HUES48 (cell line): ENCODE results near the gene MARCHF9.

Experiments used
- H3K27ac ChIP-seq: one replicate; pipeline ENCODE4 v1.7.0; 2013; ENCODE audit warnings: low read depth, low read length, inconsistent platforms
- H3K27me3 ChIP-seq: 2 replicates; pipeline ENCODE4 v1.6.1; 2013; ENCODE audit warnings: mild to moderate bottlenecking, low read length; ENCODE audit not compliant: control insufficient read depth, insufficient read depth
- H3K36me3 ChIP-seq: 2 replicates; pipeline ENCODE4 v1.6.1; 2013; ENCODE audit warnings: low read length; ENCODE audit not compliant: control insufficient read depth, insufficient read depth
- H3K4me1 ChIP-seq: 2 replicates; pipeline ENCODE4 v1.6.1; 2013; ENCODE audit warnings: mild to moderate bottlenecking, low read length; ENCODE audit not compliant: control insufficient read depth, insufficient read depth
- H3K4me3 ChIP-seq: 2 replicates; pipeline ENCODE4 v1.5.1; 2013; ENCODE audit warnings: mild to moderate bottlenecking, low read depth, low read length
- H3K9ac ChIP-seq: 2 replicates; pipeline ENCODE4 v1.6.1; 2013; ENCODE audit warnings: mild to moderate bottlenecking, low read depth, low read length, moderate library complexity
- H3K9me3 ChIP-seq: 2 replicates; pipeline ENCODE4 v1.6.1; 2013; ENCODE audit warnings: low read length; ENCODE audit not compliant: control insufficient read depth, insufficient read depth

MARCHF9 gene

DNA sequence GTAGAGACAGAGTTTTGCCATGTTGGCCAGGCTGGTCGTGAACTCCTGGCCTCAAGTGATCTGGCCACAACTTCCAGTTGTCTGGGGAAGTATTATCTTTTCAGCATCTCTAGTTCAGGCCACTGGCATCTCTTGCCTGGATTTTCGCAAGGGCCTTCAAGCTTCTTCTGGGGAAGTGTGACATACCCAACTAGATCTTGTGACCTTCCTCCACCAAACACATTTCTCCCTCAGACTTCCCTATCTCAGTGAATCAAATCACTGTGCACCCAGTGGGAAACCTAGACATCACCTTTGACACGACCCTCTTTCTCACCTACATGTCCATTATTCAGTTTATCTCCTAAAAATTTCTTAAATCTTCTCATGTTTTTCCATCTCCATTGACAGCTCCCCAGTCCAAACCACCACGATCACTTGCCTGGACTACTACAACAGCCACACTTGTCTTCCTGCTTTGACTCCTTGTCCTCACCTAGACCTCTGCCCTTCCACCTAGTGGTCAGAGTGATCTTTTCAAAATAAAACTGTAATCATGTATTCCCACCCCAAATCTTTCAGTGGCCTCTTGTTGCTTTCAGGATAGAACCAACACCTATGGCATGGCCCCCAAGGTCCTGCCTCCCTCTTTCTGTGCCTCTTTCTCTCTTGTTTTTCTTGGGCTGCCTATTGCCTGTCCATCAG, 20.8 kb downstream of the MARCHF9 start:
- no peak overlapping the region for H3K4me3 ChIP-seq
- no peak overlapping the region for H3K27ac ChIP-seq
- H3K9ac ChIP-seq, result no peak overlapping the region
- H3K36me3 ChIP-seq, result peaks cover 3% of the 10 kb centered on the region
- peaks cover 6% of the 10 kb centered on the region; the same call in 1 of the 2 replicates for H3K27me3 ChIP-seq
- H3K9me3 ChIP-seq, result no peaks in the 10 kb centered on the region
- no peaks in the 10 kb centered on the region for H3K4me1 ChIP-seq

GRCh38 chr12:57776247-57776587, 21.3 kb downstream of the MARCHF9 start:
- H3K27me3 ChIP-seq, result peaks cover 6% of the 10 kb centered on the region; the same call in 1 of the 2 replicates
- H3K27ac ChIP-seq, result no peak overlapping the region
- H3K36me3 ChIP-seq, result no peaks in the 10 kb centered on the region
- H3K9me3 ChIP-seq, result no peaks in the 10 kb centered on the region
- no peak overlapping the region for H3K9ac ChIP-seq
- no peak overlapping the region for H3K4me3 ChIP-seq
- no peaks in the 10 kb centered on the region for H3K4me1 ChIP-seq

DNA sequence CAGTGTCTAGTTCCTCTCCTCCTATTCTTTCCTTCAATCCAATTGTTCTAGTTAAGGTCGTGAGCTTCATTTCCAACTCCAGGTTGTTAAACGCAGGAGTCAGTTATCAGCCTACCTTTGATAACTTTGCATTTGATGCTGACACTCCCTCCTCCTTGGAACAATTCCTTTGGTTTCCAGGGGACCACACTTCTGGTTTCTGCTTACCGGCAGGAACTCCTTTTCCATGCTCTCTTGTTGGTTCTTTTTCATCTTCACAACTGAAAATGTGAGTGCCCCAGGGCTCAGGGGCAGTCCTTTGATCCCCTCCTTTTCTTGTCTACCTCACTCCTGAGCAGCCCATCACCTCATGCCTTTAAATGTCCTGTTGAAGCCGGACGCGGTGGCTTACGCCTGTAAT, 22.5 kb downstream of the MARCHF9 start:
- no peak overlapping the region for H3K27ac ChIP-seq
- peaks cover 6% of the 10 kb centered on the region; the same call in 1 of the 2 replicates for H3K27me3 ChIP-seq
- no peak overlapping the region for H3K4me3 ChIP-seq
- no peak overlapping the region for H3K9ac ChIP-seq
- H3K9me3 ChIP-seq, result no peaks in the 10 kb centered on the region
- H3K36me3 ChIP-seq, result no peaks in the 10 kb centered on the region
- H3K4me1 ChIP-seq, result no peaks in the 10 kb centered on the region

GRCh38 chr12:57777911-57778310, 23.0 kb downstream of the MARCHF9 start:
- no peak overlapping the region for H3K4me3 ChIP-seq
- peaks cover 4% of the 10 kb centered on the region; the same call in 1 of the 2 replicates for H3K27me3 ChIP-seq
- no peak overlapping the region for H3K27ac ChIP-seq
- no peaks in the 10 kb centered on the region for H3K4me1 ChIP-seq
- no peaks in the 10 kb centered on the region for H3K9me3 ChIP-seq
- no peaks in the 10 kb centered on the region for H3K36me3 ChIP-seq
- no peak overlapping the region for H3K9ac ChIP-seq

DNA sequence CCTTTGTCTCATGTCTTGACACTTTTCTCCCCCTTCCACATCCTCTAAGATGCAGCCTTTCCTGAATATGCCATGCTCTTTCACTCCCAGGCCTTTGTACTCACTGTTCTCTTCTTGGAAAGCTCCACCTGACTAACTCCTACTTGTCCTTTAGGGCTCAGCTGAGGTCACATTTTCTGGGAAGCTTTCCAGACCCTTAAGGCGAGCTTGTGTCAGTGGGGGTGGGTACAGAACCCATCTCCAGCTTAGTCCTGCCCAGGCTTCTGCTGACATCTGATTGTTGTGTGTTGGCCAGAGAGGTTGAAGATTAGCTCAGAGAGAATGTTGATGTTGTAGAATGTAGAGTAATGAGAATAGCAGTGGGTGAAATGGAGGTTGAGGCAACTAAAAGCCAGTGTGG, 24.8 kb downstream of the MARCHF9 start:
- H3K9me3 ChIP-seq, result no peaks in the 10 kb centered on the region
- H3K4me1 ChIP-seq, result no peaks in the 10 kb centered on the region
- H3K27ac ChIP-seq, result no peak overlapping the region
- no peaks in the 10 kb centered on the region for H3K27me3 ChIP-seq
- H3K36me3 ChIP-seq, result peaks cover 8% of the 10 kb centered on the region
- H3K4me3 ChIP-seq, result no peak overlapping the region
- H3K9ac ChIP-seq, result no peak overlapping the region

DNA sequence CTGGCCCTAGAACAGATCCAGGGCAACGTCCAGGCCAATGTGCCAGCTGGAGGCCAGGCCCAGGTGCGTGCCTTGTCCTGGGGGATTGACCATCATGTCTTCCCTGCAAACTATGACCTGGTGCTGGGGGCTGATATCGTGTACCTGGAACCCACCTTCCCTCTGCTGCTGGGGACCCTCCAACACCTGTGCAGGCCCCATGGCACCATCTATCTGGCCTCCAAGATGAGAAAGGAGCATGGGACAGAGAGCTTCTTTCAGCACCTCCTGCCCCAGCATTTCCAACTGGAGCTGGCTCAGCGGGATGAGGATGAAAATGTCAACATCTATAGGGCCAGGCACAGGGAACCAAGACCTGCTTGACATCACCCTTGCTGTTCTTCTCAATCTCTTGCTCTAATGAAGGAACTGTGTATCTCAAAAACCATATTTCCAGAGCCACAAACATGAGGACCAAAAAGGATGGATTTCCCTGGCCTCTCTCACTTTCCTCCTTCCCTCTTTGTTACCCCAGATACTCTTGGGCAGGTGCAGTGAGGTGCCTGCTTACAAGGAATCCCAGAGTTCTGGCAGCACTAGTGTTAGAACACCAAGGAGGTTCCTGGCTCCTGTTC, 25.5 kb downstream of the MARCHF9 start:
- Histone ChIP-seq H3K9ac (no peak overlapping the region), H3K4me1 (no peaks in the 10 kb centered on the region), H3K9me3 (no peaks in the 10 kb centered on the region), H3K27ac (no peak overlapping the region), H3K4me3 (no peak overlapping the region), H3K36me3 (peaks cover 12% of the 10 kb centered on the region), H3K27me3 (no peaks in the 10 kb centered on the region)

GRCh38 chr12:57781244-57781643, 26.3 kb downstream of the MARCHF9 start:
- no peaks in the 10 kb centered on the region for H3K27me3 ChIP-seq
- H3K4me3 ChIP-seq, result no peak overlapping the region
- H3K9ac ChIP-seq, result no peak overlapping the region
- no peaks in the 10 kb centered on the region for H3K4me1 ChIP-seq
- H3K36me3 ChIP-seq, result peaks cover 21% of the 10 kb centered on the region
- no peaks in the 10 kb centered on the region for H3K9me3 ChIP-seq
- no peak overlapping the region for H3K27ac ChIP-seq

DNA sequence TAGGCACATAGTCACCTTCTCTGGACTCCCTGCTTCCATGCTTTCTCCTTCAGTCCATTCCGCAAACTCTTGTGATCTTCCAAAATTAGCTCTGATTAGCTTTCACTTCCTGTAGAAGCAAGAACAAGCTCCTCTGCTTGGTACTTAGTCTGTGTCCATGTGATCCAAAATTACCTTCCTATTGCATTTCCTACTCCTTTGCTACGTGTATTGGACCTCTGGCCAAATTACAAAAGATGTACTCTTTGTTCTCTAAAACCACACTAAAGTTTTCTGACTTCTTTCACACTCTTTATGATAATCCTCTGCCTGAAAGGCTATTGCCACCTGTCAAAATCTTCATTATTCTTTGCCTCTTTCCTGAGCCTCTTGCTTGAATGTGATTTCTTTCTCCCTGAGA, 26.9 kb downstream of the MARCHF9 start:
- no peak overlapping the region for H3K27ac ChIP-seq
- H3K9me3 ChIP-seq, result no peaks in the 10 kb centered on the region
- H3K4me3 ChIP-seq, result no peak overlapping the region
- no peak overlapping the region for H3K9ac ChIP-seq
- H3K4me1 ChIP-seq, result no peaks in the 10 kb centered on the region
- H3K27me3 ChIP-seq, result no peaks in the 10 kb centered on the region
- peaks cover 26% of the 10 kb centered on the region for H3K36me3 ChIP-seq

GRCh38 chr12:57782243-57782607, 27.3 kb downstream of the MARCHF9 start:
- Histone ChIP-seq H3K27ac (no peak overlapping the region), H3K36me3 (peaks cover 31% of the 10 kb centered on the region), H3K4me1 (no peaks in the 10 kb centered on the region), H3K4me3 (no peak overlapping the region; the same call in 1 of the 2 replicates), H3K9ac (no peak overlapping the region), H3K9me3 (no peaks in the 10 kb centered on the region), H3K27me3 (no peaks in the 10 kb centered on the region)

GRCh38 chr12:57782608-57783465, 27.9 kb downstream of the MARCHF9 start, which contains the start of gene TSFM:
TSFM (plus strand) TSS chr12:57782787; CDS start chr12:57782802, 15 bp downstream.
- Histone ChIP-seq H3K9me3 (no peaks in the 10 kb centered on the region), H3K9ac (peak within 1 kb of the TSS; percentile 76), H3K27ac (peak within 1 kb of the TSS; percentile 34), H3K36me3 (peaks cover 35% of the 10 kb centered on the region), H3K4me3 (peak within 1 kb of the TSS; percentile 92), H3K27me3 (no peaks in the 10 kb centered on the region), H3K4me1 (no peaks in the 10 kb centered on the region)

- no peaks in the 10 kb centered on the region for H3K9me3 ChIP-seq
- peak overlapping the region; percentile 92 for H3K4me3 ChIP-seq
- no peaks in the 10 kb centered on the region for H3K27me3 ChIP-seq
- 0 out of 2 replicates have a peak overlapping the region, but pooled peaks have one; percentile 76 for H3K9ac ChIP-seq
- no peaks in the 10 kb centered on the region for H3K4me1 ChIP-seq
- no peak overlapping the region for H3K27ac ChIP-seq
- H3K36me3 ChIP-seq, result peaks cover 41% of the 10 kb centered on the region
Observed at GRCh38 chr12:57783466-57783801, 28.5 kb downstream of the MARCHF9 start.
